MM.1S (cell line): ENCODE results near the gene PNPLA4.

Experiments used
- CTCF ChIP-seq: fragments of 300-600 bp; sonication (generic); IDR thresholded peaks from 2 replicates; pipeline ENCODE4 v1.5.1; 2016; ENCODE audit warnings: antibody characterized with exemption, low read length, mixed read lengths
- EZH2 ChIP-seq: fragments of 300-600 bp; sonication (generic); optimal IDR thresholded peaks from 2 replicates; pipeline ENCODE3; 2017; ENCODE audit warnings: low read depth, mild to moderate bottlenecking, antibody characterized with exemption, low read length, mixed read lengths
- EZH2phosphoT487 ChIP-seq: fragments of 300-600 bp; sonication (generic); IDR thresholded peaks from 2 replicates; pipeline ENCODE4 v1.6.1; 2018; ENCODE audit warnings: antibody characterized with exemption, low read length

- TF ChIP-seq CTCF (no peak), EZH2 (no peak), EZH2phosphoT487 (no peak)
Measured at GRCh38 chrX:7891928-7892327, 35.3 kb downstream of the PNPLA4 start.
